Measurements from ENCODE around the gene SLC10A2.
"Not testable (repeated sequence)": the region's sequence is repeated elsewhere in the genome, so short reads cannot be mapped to it uniquely, and the experiment has no call there.

Gene SLC10A2, protein sequence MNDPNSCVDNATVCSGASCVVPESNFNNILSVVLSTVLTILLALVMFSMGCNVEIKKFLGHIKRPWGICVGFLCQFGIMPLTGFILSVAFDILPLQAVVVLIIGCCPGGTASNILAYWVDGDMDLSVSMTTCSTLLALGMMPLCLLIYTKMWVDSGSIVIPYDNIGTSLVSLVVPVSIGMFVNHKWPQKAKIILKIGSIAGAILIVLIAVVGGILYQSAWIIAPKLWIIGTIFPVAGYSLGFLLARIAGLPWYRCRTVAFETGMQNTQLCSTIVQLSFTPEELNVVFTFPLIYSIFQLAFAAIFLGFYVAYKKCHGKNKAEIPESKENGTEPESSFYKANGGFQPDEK

DNA sequence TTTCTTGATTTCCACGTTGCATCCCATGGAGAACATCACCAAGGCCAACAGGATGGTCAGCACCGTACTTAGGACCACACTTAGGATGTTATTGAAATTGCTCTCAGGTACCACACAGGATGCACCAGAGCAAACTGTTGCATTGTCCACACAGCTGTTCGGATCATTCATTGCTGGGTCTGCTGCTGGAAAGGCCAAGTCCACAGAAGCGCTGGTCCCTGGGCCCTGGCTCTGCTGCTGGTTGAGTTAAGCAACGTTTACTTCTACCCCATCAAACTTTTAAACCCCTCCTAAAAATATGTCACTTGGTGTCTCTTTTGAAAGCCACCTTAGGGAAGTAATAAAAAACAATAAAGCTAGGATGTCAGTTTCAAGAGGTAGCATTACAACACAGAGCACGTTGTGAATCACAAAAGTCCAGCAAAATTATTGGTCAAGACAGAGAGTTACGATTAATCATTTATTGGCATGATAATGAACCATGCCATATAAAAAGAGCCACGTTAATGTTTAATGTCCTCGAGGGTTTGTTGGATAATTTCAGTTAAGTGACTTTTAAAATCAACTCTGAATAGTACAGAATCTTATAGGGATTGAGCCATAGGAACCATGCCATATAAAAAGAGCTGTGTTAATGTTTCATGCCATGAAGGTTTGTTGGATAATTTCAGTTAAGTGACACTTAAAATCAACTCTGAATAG, at the start of gene SLC10A2:
Gene SLC10A2 (minus strand): TSS at position 339 of the 702 bp plus-strand sequence. CDS start 168 bp downstream, at position 171.
- DNase-seq = no peak

DNA sequence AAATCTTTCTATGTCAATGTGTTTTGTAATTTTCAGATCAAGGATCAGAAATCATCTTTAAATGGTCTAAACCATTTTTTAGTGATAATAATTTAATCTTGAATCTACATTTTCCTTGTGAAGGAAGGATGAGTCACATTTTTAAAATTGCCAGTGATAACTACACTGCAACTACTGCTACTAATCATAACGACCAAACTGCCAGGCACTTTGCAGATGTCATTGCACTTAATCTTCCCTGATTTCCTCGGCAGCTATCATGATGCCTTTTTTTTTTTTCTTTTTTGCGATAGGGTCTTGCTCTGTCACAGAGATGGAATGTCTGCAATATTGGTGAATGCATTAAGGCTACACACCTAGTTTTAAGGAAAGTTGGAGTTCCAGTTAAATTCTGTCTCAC, 41.4 kb upstream of the SLC10A2 start:
- no peak for DNase-seq

DNA sequence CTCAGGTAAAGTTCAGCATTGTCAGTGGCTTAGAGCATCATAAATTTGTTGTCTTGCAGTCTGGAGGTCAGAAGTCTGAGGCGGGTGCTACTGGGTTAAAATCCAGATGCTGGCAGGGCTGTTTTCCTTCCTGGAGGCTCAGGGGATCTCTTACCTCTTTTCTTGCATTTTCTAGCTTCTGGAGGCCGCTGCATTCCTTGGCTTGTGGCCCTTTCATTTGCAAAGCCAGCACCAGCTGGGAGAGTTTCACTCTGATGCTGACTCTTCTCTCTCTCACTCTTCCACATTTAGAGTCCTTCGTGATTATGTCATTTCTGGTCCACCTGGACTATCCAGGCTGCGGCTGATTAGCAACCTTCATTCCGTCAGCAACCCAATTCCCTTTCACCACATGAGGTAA, 38.1 kb upstream of the SLC10A2 start:
- no peak for DNase-seq

DNA sequence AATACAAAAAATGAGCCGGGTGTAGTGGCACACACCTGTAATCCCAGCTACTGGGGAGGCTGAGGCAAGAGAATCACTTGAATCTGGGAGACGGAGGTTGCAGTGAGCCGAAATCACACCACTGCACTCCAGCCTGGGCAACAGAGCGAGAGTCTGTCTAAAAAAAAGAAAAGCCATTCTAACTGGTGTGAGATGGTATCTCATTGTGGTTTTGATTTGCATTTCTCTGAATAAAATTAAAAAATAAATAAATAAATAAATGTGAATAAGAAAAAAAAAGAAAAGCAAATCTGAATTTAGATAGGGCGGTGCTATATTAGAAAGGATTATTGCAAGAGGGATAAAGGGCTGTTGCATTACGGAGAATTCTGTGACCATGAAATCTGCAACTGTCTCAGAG, 37.2 kb upstream of the SLC10A2 start:
- not testable (repeated sequence) for DNase-seq

DNA sequence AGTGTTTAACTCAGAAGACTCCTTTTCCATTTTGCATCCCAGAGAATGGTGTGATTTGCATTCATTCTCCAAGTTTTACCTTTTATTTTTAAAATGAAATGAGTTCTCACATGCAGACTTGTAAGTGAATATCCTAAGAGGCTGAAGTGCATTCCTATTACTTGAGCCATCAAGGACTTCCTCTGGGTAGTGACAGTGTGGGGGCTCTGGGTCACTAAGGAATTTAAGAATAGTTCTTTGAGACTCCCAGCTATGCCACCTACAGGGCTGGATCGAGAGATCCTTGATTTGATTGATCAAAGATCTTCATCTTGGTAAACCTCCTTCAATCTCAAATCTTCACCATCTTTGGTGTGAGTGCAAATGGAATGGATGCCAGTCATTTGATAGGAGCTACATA, 36.3 kb upstream of the SLC10A2 start:
- no peak for DNase-seq

DNA sequence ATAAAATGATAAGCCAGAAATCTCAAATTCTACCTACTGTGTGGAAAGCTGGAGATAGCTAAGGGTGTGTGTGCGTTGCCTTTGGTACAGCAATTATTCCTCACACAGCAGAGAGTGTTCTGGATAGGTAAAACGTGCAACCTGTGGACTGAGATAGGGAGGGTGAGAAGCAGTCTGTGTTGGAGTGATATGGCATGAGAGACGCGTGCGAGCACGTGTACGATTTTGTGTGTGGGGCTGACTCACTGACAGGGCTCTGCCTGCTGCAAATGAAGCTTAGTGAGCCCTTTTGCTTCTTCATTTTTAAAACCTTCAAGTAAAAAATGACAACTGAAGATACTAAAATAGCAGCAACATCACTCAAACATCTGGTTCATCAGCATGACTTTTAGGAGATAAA, 35.7 kb upstream of the SLC10A2 start:
- no peak for DNase-seq

DNA sequence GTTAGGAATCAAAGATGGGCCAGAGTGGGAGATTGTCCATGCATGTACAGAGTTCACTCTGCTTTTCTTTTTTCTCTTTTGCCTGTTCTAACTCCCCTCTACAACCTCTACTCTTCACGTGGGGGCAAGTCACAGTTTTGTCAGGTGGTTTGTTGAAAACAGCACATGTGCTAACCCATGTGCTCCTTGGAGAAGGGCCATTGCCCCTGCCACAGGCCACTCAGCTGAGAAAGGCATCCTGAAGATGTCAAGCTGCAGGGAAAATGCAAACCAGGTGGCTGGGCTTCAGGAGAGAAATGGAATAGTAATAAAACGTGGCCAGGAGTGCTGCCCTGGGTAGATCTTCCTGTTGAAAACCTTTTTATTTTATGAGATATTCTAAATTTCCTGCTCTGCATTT, 35.3 kb upstream of the SLC10A2 start:
- DNase-seq = no peak

DNA sequence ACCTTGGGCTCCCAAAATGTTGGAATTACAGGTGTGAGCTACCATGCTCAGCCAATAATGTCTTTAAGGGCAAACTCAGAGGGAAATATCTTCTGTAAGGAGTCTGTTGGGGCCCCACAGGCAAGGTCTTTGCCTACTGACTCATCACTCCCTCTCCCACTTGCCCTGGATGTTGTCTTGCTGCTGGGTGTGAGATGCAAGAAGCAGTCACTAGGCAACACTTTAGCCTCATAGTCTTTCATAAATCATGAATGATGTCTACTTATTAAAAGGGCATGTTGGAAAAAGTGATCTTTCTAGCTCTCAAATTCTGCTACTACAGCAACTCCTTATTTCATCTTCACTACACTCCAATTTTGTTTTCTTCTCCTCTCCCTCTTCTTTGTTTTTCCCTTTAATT, 34.6 kb upstream of the SLC10A2 start:
- DNase-seq = no peak

DNA sequence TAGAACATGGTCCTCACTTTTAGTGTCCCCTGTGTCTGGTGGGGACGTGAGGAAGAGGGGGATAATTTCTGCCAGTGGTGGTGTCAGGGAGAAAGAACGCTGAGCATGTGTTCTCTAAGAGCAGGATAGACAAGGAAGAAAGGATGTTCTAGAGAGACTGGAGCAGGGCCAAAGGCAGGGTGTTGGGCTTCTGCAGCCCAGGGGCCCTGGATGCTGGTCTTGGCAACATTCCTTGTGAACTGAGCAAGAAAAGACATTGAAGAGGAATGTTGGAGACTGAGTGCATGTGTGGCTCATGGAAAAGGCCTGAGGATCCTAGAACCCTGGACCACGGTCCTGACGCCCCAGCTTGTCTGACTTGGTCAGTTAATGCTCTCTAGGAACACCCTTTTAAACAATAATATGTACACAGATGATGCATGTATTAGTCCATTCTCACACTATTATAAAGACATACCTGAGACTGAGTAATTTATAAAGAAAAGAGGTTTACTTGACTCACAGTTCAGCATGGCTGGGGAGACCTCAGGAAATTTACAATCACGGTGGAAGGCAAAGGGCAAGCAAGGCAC, 33.6 kb upstream of the SLC10A2 start:
- no peak for DNase-seq

DNA sequence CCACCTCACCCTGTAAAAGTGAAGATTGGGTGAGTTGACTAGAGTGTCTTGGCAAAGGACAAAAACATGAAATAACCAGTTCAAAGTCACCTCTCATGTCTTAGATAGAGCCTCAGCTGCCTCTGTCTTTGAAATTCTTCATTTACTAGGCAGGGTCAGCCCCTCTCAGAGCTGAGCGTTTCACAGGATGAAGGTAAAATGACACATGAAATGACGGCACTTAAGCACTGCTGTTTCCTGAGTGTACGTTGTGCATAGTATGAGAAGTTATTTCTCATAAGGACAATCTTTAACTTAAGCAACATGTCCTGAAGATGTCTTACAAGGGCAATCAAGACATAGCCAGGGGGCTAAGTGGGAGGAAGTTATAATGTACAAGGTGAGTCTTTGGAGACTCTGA, 32.3 kb upstream of the SLC10A2 start:
- DNase-seq = no peak

DNA sequence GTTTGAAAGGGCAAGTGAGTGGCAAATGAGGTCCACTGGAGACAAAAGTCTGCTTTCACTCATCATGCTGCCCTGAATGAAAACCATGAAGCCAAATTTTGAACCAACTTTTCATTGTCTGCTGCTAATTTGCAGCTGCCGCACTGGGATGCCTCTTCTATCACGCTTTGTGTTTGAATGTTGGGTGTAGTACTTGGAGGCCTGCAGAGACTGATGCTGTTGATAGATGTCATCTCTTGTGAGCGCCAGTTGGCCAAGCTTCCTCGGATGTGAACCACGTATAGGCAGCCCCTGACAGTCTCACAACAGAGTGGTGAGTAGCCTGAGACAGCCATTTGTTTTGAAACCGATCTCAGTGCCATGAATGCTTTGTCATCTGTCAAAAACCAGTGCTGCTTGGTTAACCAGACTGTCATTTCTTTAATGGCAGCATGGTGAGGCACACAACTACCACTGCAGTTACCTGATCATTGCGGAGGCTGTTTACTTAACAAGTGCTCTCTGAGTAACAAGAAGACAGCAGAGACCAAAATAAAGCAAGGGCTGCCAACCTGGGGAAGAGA, 31.2 kb upstream of the SLC10A2 start:
- DNase-seq = no peak

DNA sequence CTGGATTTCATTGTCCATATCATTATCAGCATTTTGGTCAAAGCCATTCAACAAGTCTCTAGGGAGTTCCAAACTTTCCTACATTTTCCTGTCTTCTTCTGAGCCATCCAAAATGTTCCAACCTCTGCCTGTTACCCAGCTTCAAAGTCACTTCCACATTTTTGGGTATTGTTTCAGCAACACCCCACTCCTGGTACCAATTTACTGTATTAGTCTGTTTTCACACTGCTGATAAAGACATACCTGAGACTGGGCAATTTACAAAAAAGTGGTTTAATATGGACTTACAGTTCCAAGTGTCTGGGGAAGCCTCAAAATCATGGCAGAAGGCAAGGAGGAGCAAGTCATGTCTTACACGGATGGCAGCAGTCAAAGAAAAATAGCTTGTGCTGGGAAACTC, 27.4 kb upstream of the SLC10A2 start:
- DNase-seq = not testable (repeated sequence)

DNA sequence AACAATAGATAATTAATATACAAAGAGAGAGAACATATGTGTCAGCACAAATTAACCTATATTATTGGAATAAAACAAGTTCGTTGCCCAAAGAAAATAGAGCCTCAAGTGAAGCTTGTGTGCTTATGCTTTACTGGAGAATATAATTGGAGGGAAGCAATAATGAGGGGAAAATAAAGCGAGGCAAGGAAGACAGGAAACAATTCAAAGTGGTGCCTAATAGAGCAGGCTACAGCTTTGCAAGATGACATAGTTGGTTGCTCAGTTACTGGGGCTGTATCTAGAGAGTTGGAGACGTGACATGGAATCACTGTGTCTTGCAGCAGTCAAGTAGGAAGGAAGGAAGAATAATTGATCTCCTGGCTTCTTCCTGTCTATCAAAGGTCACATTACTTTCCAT, 21.1 kb upstream of the SLC10A2 start:
- no peak for DNase-seq

DNA sequence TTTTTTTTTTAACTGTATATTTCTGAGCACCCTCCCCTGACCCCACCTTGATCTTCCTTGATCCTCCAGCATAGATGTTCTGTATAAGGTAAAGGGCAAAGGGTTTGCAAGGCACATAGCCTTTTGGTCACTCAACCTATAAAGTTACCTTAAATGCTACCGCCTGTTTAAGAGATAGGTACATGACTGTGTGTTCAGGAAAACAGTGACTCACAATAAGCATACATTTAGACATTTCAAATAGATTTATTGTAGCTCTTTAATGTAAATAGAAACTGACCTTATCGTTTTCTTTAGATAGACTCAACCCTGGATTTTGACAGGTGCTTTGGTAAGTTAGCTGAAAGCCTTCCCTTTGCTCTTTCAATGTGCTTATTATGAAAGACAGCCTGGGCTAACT, 15.2 kb upstream of the SLC10A2 start:
- no peak for DNase-seq

DNA sequence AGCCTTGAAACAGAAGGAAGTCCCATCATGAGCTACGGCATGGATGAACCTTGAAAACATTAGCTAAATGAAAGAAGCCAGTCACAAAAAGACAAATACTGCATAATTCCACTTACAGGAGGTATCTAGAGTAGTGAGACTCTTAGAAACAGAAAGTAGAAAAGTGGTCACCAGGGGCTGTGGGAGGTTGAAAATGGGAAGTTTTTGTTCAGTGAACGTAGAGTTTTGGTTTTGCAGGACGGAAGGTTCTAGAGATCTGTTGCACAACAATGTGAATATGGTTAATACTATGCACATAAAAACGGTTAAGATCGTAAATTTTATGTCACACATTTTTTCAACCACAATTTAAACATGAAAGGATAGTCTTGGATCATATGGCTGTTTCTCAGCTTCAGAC, 11.9 kb upstream of the SLC10A2 start:
- DNase-seq = no peak

DNA sequence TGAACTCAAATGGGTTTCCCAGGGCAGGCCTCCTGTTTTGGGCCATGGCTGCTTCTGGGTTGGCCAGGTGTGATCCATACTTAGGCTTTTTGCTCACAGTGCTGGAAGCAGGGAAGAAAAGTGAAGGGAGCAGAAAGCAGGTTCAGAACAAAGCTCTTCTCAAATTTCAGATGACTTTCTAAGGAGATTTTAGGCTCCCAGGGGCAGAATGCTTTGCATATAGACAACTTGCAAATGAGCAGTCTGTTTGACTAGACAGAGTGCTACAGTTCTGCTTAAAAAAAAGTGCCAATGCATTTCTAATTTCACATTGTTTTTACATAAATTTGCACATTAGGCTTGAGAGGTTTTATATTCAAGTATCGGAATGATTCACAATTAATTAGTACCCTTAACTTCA, 2.6 kb upstream of the SLC10A2 start:
- no peak for DNase-seq

DNA sequence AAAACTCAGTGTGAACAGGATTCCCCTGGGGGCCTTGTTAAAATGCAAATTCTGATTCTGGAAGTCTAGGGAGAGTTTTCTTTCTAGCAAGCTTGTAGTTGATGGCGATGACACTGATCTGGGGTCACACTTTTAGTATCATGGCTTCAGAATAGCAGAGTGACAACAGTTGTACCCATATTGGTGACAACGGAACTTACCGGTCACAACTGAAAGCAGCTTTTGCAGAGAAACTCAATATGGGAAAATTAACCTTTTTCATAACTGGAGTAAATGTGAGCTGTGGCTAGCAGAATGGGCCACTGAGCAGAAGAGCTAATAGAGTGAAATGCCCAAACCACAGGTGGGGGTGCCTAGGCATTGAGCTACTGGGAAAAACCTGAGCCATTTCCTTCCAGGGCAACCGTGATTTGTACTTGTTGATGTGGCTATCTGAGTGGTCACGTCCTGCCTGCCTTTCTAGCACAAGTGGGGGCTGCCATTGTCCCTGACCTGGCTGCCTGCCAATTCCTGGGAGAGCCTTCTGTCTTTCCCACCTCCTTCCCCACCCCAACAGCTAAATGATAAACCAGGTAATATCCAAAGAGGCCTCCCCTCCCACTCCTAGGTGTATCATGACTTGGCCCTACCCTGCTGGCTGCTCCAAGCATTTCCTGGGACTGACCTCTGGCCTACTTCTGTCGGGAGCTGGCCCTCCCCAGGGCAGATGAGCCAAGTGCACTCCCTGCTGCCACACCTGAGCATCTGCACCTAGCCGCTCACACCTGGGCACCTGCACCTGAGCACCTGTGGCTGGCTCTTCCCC, 1.7 kb upstream of the SLC10A2 start:
- DNase-seq = no peak

DNA sequence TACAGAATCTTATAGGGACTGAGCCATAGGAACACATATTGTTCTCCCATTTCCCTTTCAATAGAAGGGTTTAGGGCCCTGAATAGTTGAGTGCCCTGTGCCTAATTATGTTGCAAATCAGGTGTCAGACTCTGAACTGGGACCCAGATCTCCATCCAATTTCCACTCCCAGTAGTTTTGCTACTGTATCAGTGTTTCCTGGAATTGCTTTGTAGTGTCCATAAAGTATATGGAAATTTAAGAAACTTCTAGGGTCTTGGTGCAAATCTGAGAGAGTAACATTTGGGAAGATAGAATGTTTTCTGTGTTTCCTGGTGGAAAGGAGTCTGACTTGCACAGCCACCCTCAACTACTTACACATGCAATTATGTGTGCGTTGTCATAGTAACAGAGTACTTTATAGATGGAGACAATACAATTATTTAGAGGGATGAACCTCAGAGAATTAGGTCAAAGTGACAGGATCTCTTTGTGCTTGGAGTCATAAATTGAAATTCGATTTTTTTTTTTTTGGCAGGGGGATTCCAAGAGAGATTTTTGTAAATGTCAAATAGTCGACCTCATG, 646 bp upstream of the SLC10A2 start:
- DNase-seq = no peak

DNA sequence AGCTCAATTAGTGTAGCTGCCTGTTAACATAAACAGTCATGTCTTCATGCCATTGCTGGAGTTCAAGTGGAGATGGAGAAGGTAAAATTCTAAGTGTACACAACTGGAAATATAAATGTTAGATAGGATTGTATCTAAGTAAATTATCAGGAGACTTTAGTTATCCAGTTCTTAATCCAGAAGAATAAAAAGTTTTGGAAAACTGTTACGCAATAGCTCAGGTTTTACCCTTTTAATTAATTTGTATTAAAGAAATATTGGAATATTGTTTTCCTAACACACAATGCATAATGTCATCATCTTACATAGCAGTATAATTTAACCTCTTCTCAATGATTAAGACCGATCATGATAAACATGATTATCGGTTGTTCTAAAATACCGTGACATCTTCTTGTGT, 2.8 kb downstream of the SLC10A2 start:
- no peak for DNase-seq

DNA sequence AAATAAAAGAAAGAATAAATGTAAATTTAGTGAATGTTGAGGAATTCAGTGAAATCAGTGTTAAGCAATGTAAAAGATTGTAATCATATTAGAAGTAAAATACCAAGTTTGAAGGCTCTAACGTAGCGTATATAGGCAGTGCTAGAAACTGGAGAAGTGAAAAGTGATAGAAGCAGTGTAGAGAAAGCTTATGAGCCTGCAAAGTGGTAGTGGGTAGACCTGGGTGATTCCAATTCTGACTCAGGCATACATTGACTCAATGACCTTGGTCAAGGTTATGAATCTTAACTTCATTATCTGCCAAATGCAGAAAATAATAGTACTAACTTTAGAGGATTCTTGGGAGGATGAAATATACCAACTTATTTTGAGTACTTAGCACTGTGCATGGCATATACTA, 4.1 kb downstream of the SLC10A2 start:
- DNase-seq = no peak

DNA sequence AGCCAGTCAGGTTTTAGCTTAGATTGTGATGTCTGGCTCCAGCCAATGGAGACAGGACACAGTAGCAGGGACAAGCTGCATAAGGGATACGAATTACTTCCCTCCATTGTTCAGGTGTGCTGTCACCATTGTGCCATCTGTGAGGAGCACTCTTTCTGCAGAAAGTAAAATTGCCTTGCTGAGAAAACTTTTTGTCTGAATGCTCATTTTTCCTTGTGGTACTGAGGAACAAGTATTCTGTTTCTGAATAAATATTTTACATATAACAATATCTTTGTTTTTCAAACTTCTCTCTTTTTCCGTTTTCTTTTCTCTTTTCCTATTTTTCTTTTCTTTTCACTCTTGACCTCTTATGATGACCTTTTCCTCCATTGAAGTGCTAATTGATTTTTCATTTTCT, 10.2 kb downstream of the SLC10A2 start:
- no peak for DNase-seq

DNA sequence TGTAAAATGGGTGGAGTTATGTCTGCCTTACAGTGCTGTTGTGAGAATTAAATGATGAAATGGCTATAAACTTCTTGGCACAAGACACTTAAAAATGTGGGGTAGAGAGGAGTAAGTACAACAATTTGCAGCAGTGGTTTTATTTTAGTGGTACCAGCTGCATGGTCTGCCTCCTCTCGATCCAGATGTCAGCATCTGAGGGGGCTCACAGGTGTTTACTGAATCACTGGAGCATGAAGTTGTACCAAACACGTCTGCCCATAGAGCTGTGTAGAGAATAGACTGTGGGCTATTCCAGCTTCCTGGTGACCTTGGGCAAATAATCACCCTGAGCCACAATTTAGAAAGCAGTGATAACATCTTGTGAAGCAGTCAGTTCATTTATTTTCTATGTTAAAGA, 11.1 kb downstream of the SLC10A2 start:
- DNase-seq = no peak

DNA sequence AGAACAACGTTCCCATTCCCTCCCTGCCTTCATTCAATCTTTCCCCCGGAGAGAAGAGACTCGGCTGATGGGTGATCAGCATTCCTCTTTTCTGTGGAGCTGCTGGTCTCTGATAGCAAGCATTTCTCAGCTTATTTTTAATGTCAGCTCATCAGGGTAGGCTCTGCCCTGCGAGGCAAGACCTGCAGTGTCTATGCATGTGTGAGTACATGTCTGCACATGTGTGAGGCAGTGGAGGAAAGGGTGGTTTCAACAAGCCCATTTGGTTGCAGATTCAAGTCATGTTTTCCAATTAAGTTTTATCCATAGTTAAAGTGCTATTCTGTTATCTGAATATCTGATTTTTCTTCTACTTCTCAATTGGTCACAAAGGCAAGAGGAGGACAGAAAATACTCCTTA, 19.5 kb downstream of the SLC10A2 start:
- no peak for DNase-seq

All from NCI-H2107 (cell line).